K562 (cell line): Measurements from ENCODE around the gene KCNE1. TPM values are rescaled to one million over a fixed set of nuclear protein-coding genes. Genes with fewer than 3 reads are reported as not detected.

Experiments used
- ATAC-seq: fragments of 200-7000 bp; cut with Tn5 transposase; 3 replicates; pipeline ENCODE4 v1.9.1; 2020; ENCODE audit warnings: moderate library complexity
- BruUV-seq: library from RNA; stranded (reverse); fragments of 400-500 nt; replicated peaks from 2 replicates; lab custom pipeline; 2021; lab: Mats Ljungman, UMichigan
- CTCF ChIA-PET: fragments of 300-600 bp; formaldehyde crosslinking; extraction: SDS; loops from one replicate; lab custom pipeline; 2021; ENCODE audit warnings: low intra/inter-chr PET ratio; lab: Yijun Ruan, JAX
- POLR2A ChIA-PET: fragments of 300-600, 350-650 bp; sonication (Branson Sonifier 250); formaldehyde crosslinking; extraction: SDS; loops from one replicate; lab custom pipeline; 2021; ENCODE audit warnings: antibody characterized with exemption, inconsistent platforms; lab: Yijun Ruan, JAX
- DNase-seq, 4 experiments: peaks; one replicate each; pipeline versions ENCODE4 v3.0.0 to v3.0.0-alpha.2; 2011 to 2018; ENCODE audit warnings: low spot score in 3 of 4, mixed read lengths in 3 of 4; ENCODE audit errors: extremely low read depth in 1 of 4
- FAIRE-seq: peaks from 2 replicates; lab custom pipeline; 2011; peaks lifted over from hg19 to GRCh38; lab: Jason Lieb, UNC
- H2AFZ ChIP-seq: 2 replicates; pipeline ENCODE4 v1.6.0; 2011; ENCODE audit warnings: low read depth, low read length, control low read depth, inconsistent platforms
- H3K27ac ChIP-seq: fragments of 200-600 bp; 3 replicates; pipeline ENCODE4 v1.8.0; 2011; ENCODE audit warnings: low read depth, mild to moderate bottlenecking, control low read depth, inconsistent platforms, low read length, moderate library complexity, mixed read lengths; ENCODE audit errors: extremely low read depth
- H3K27me3 ChIP-seq, 2 experiments: fragments of 300-600 bp in 1 of 2; 2 replicates in 1 of 2; 3 replicates in 1 of 2; pipeline versions ENCODE4 v1.6.0 to v1.8.0; 2011; ENCODE audit warnings: inconsistent platforms in 2 of 2, low read length in 2 of 2, mild to moderate bottlenecking in 1 of 2, mixed read lengths in 1 of 2, moderate library complexity in 1 of 2; ENCODE audit not compliant: control insufficient read depth in 2 of 2, insufficient read depth in 2 of 2
- H3K36me3 ChIP-seq: fragments of 300-600 bp; 3 replicates; pipeline ENCODE4 v1.8.0; 2011; ENCODE audit warnings: mild to moderate bottlenecking, low read length, inconsistent platforms; ENCODE audit not compliant: control insufficient read depth, insufficient read depth
- H3K4me1 ChIP-seq, 2 experiments: fragments of 200-600 bp in 1 of 2; replicated peaks in 1 of 2; 2 replicates in 1 of 2; 3 replicates in 1 of 2; pipeline versions ENCODE4 v1.5.1 to v1.8.0; 2011; ENCODE audit warnings: inconsistent platforms in 2 of 2, low read length in 2 of 2, mild to moderate bottlenecking in 1 of 2, mixed read lengths in 1 of 2, moderate library complexity in 1 of 2; ENCODE audit not compliant: control insufficient read depth in 2 of 2, insufficient read depth in 2 of 2
- H3K4me2 ChIP-seq: 2 replicates; pipeline ENCODE4 v1.6.1; 2011; ENCODE audit warnings: low read length, control low read depth, inconsistent platforms, mixed read lengths; ENCODE audit not compliant: insufficient read depth
- H3K4me3 ChIP-seq: fragments of 200-600 bp; sonication (generic), shearing (Covaris generic); 2 replicates; pipeline ENCODE4 v1.5.1; 2016; ENCODE audit warnings: control low read depth, inconsistent platforms
- H3K79me2 ChIP-seq: fragments of 200-600 bp; 3 replicates; pipeline ENCODE4 v1.8.0; 2011; ENCODE audit warnings: low read length, inconsistent platforms; ENCODE audit not compliant: control insufficient read depth, insufficient read depth
- H3K9ac ChIP-seq, 2 experiments: 2 replicates each; pipeline versions ENCODE4 v1.6.0 to v1.6.1; 2011; ENCODE audit warnings: low read depth in 2 of 2, low read length in 2 of 2, control low read depth in 1 of 2, inconsistent platforms in 1 of 2, mild to moderate bottlenecking in 1 of 2, mixed read lengths in 1 of 2; ENCODE audit not compliant: insufficient read depth in 1 of 2
- H3K9me1 ChIP-seq: one replicate; pipeline ENCODE4 v1.6.0; 2011; ENCODE audit warnings: inconsistent platforms, mild to moderate bottlenecking, low read length, moderate library complexity; ENCODE audit not compliant: control insufficient read depth, insufficient read depth
- H3K9me3 ChIP-seq: replicated peaks from 2 replicates; pipeline ENCODE4 v1.5.1; 2011; ENCODE audit warnings: low read depth, low read length, inconsistent platforms; ENCODE audit not compliant: control insufficient read depth, insufficient read depth
- H4K20me1 ChIP-seq: replicated peaks from 2 replicates; pipeline ENCODE4 v1.6.1; 2011; ENCODE audit warnings: low read length, inconsistent platforms, mixed read lengths; ENCODE audit not compliant: control insufficient read depth, insufficient read depth
- DMBX1 ChIP-seq: fragments of 250-450 bp; sonication (Bioruptor Pico); IDR thresholded peaks from 2 replicates; pipeline ENCODE4 v1.8.0; 2022; ENCODE audit warnings: inconsistent platforms, mild to moderate bottlenecking, moderate library complexity, borderline replicate concordance
- EWSR1 ChIP-seq: fragments of 450-650 bp; IDR thresholded peaks from 2 replicates; pipeline ENCODE4 v1.6.1; 2018; ENCODE audit warnings: borderline replicate concordance, mild to moderate bottlenecking, low read depth, moderate library complexity; ENCODE audit not compliant: partially characterized antibody
- GTF3C2 ChIP-seq: IDR thresholded peaks from 3 replicates; pipeline ENCODE4 v1.6.1; 2011; ENCODE audit warnings: borderline replicate concordance, mild to moderate bottlenecking, moderate library complexity; ENCODE audit not compliant: insufficient read length; ENCODE audit errors: extremely low read depth
- HMG20B ChIP-seq: fragments of 250-450 bp; sonication (Bioruptor Pico); IDR thresholded peaks from 2 replicates; pipeline ENCODE4 v1.5.0; 2021; ENCODE audit warnings: mild to moderate bottlenecking
- HSF4 ChIP-seq: fragments of 250-450 bp; sonication (Bioruptor Pico); IDR thresholded peaks from 2 replicates; pipeline ENCODE4 v2.1.2; 2022; ENCODE audit warnings: mild to moderate bottlenecking, moderate library complexity, borderline replicate concordance
- KDM1A ChIP-seq, 2 experiments: fragments of 450-650 bp; IDR thresholded peaks; 2 replicates each; pipeline ENCODE4 v1.6.1; 2016; ENCODE audit warnings: mild to moderate bottlenecking in 2 of 2
- KHSRP ChIP-seq: fragments of 450-650 bp; IDR thresholded peaks from 2 replicates; pipeline ENCODE4 v1.6.1; 2017
- LCOR ChIP-seq: sonication (generic); formaldehyde crosslinking; IDR thresholded peaks from 2 replicates; pipeline ENCODE4 v1.8.0; 2022; ENCODE audit warnings: mild to moderate bottlenecking, missing genetic modification reagents
- MAFG ChIP-seq: fragments of 450-650 bp; conservative IDR thresholded peaks from 2 replicates; pipeline ENCODE4 v1.6.1; 2016; ENCODE audit warnings: missing genetic modification characterization, missing compliant biosample characterization
- MTA2 ChIP-seq: fragments of 450-650 bp; IDR thresholded peaks from 2 replicates; pipeline ENCODE4 v1.6.1; 2016; ENCODE audit warnings: low read depth
- NKRF ChIP-seq: fragments of 450-650 bp; IDR thresholded peaks from 2 replicates; pipeline ENCODE4 v1.6.1; 2016; ENCODE audit warnings: borderline replicate concordance
- PHF21A ChIP-seq: fragments of 450-650 bp; IDR thresholded peaks from 2 replicates; pipeline ENCODE4 v1.6.1; 2017; ENCODE audit warnings: low read depth, borderline replicate concordance
- SMARCE1 ChIP-seq: fragments of 450-650 bp; IDR thresholded peaks from 2 replicates; pipeline ENCODE4 v1.7.1; 2016; ENCODE audit warnings: mild to moderate bottlenecking
- ZFP30 ChIP-seq: fragments of 250-450 bp; sonication (Bioruptor Pico); IDR thresholded peaks from 2 replicates; pipeline ENCODE4 v1.8.0; 2022; ENCODE audit warnings: moderate library complexity, mild to moderate bottlenecking, inconsistent platforms, borderline replicate concordance
- ZNF133 ChIP-seq: fragments of 250-450 bp; sonication (Bioruptor Pico); IDR thresholded peaks from 2 replicates; pipeline ENCODE4 v1.4.0; 2020; ENCODE audit warnings: mild to moderate bottlenecking
- ZNF408 ChIP-seq: fragments of 250-450 bp; sonication (Bioruptor Pico); IDR thresholded peaks from 2 replicates; pipeline ENCODE4 v1.4.0; 2020; ENCODE audit warnings: low read depth, mild to moderate bottlenecking, moderate library complexity
- ZNF707 ChIP-seq: fragments of 250-450 bp; sonication (Bioruptor Pico); conservative IDR thresholded peaks from 2 replicates; pipeline ENCODE4 v1.8.0; 2022; ENCODE audit warnings: inconsistent platforms, mild to moderate bottlenecking, moderate library complexity
- WGBS: fragments of 100-300 bp; shearing (Covaris generic); methylation state at CpG from one replicate; pipeline ENCODE4 v1.1.6; 2016; ENCODE audit warnings: low coverage, mixed read lengths; ENCODE audit not compliant: insufficient coverage; ENCODE audit errors: missing lambda C conversion rate; 5-methylcytosine and 5-hydroxymethylcytosine counted together
- in situ Hi-C: fragments of 300-500 bp; cut with MboI; formaldehyde crosslinking; loops from 4 replicates; pipeline ENCODE4 v1.15.0; 2018; ENCODE audit warnings: inconsistent platforms, mixed read lengths
- intact Hi-C: fragments of 100-400 bp; cut with micrococcal nuclease; formaldehyde crosslinking; loops from 2 replicates; pipeline ENCODE4 v1.14.2; 2022
- polyA plus RNA-seq, 8 experiments: library from polyadenylated mRNA; depleted of rRNA in 4 of 8; stranded (reverse) in 5 of 8; unstranded in 3 of 8; fragments of >200 nt; fragmentation: Nextera tagmentation in 2 of 8; fragmentation: Illumina TruSeq in 1 of 8; extraction: Ambion mirVana in 2 of 8; extraction: Trizol in 1 of 8; gene quantifications; 2 replicates each; pipeline versions ENCODE4 v1.2.1 to v1.2.3, GENCODE V29; 2011 to 2014; ENCODE audit warnings: inconsistent platforms in 1 of 8, missing spikeins in 1 of 8
- total RNA-seq, 7 experiments: library from RNA; depleted of rRNA in 6 of 7; stranded (reverse); fragments of >200 nt in 6 of 7; fragmentation: Illumina TruSeq in 2 of 7; extraction: Trizol in 2 of 7; gene quantifications; 2 replicates each; pipeline versions ENCODE4 v1.2.1 to v1.2.3, GENCODE V29; 2011 to 2021; ENCODE audit warnings: low replicate concordance in 1 of 7

Gene KCNE1
- total and polyA plus RNA-seq, 9 of the 15 experiments (the other 6 are each of a cell fraction or from before 2014, with no cell fraction given), result 0.05 to 0.22 (median 0.11) TPM; not detected in 3

GRCh38 chr21:34502480-34503106, 9.4 kb downstream of the KCNE1 start:
- intact Hi-C loops, result no loop called here

More at GRCh38 chr21:34502480-34503106, 9.4 kb downstream of the KCNE1 start:
- TF ChIP-seq MTA2 (no peak), HSF4 (no peak), DMBX1 (CRISPR knock-in tag) (no peak), EWSR1 (no peak), GTF3C2 (no peak), ZNF707 (no peak), ZNF133 (CRISPR knock-in tag) (no peak), KDM1A (IDR thresholded peaks at IDR 0.05) (no peak), SMARCE1 (no peak), ZNF408 (CRISPR knock-in tag) (no peak), HMG20B (no peak), MAFG (no peak), ZFP30 (CRISPR knock-in tag) (no peak), LCOR (no peak), KHSRP (no peak), NKRF (no peak), PHF21A (no peak)
- TF ChIP-seq, all 486 proteins: peak for 0
- in situ Hi-C loops, result no loop called here
- H2AFZ ChIP-seq, result no peak overlapping the region
- ATAC-seq (no peak), FAIRE-seq (no peak), DNase-seq (no peak)
- no peak overlapping the region for H3K4me3 ChIP-seq
- no peaks in the 10 kb centered on the region for H3K4me1 ChIP-seq
- BruUV-seq, result no TSS peak
- POLR2A ChIA-PET, result interaction anchor here (0.9 kb wide), 1 partner anchor 16 kb away, joined by 4 read pairs; no protein-coding TSS in a partner anchor
- no peak overlapping the region for H3K9ac ChIP-seq
- no peaks in the 10 kb centered on the region for H4K20me1 ChIP-seq
- H3K36me3 ChIP-seq, result no peaks in the 10 kb centered on the region
- H3K9me1 ChIP-seq, result no peaks in the 10 kb centered on the region
- H3K27me3 ChIP-seq, result peaks cover 21 to 23% of the 10 kb centered on the region in 2 experiments; a peak in 4 of 5 replicates
- H3K4me2 ChIP-seq, result no peak overlapping the region
- no peak overlapping the region for H3K27ac ChIP-seq
- H3K9me3 ChIP-seq, result peaks cover 1% of the 10 kb centered on the region; the same call in 1 of the 2 replicates
- no peaks in the 10 kb centered on the region for H3K79me2 ChIP-seq
- WGBS, result 1% methylated on average over 3 of the region's 3 CpGs
- CTCF ChIA-PET, result no interaction called here
